Liver (tissue), 9 donors: Measurements from ENCODE around the gene SGTB. TPM values are rescaled to one million over a fixed set of nuclear protein-coding genes. Genes with fewer than 3 reads are reported as not detected.

ENCODE experiments used
- DNase-seq: peaks from one replicate; pipeline ENCODE4 v3.0.0-alpha.2; 2017; ENCODE audit warnings: low spot score
- H3K27ac ChIP-seq, 2 donors: one replicate each; pipeline ENCODE4 v1.7.0; 2013; ENCODE audit warnings: inconsistent platforms in 2 of 2, low read length in 2 of 2, control low read depth in 1 of 2, low read depth in 1 of 2, mild to moderate bottlenecking in 1 of 2
- H3K27me3 ChIP-seq, 4 donors: one replicate each; pipeline versions ENCODE4 v1.6.1 to v1.7.0; 2013; ENCODE audit warnings: low read length in 3 of 4, inconsistent platforms in 1 of 4, mild to moderate bottlenecking in 1 of 4, moderate library complexity in 1 of 4; ENCODE audit not compliant: control insufficient read depth in 4 of 4, insufficient read depth in 4 of 4
- H3K36me3 ChIP-seq, 4 donors: one replicate each; pipeline versions ENCODE4 v1.6.1 to v1.7.0; 2013; ENCODE audit warnings: low read length in 3 of 4, mild to moderate bottlenecking in 3 of 4, low read depth in 1 of 4, moderate library complexity in 1 of 4; ENCODE audit not compliant: control insufficient read depth in 4 of 4, insufficient read depth in 3 of 4
- H3K4me1 ChIP-seq, 4 donors: one replicate each; pipeline versions ENCODE4 v1.6.1 to v1.7.0; 2013; ENCODE audit warnings: low read length in 3 of 4, mild to moderate bottlenecking in 3 of 4, moderate library complexity in 1 of 4; ENCODE audit not compliant: control insufficient read depth in 4 of 4, insufficient read depth in 4 of 4
- H3K4me3 ChIP-seq, 3 donors: one replicate each; pipeline versions ENCODE4 v1.6.1 to v1.7.0; 2013; ENCODE audit warnings: low read length in 3 of 3, control low read depth in 1 of 3, low read depth in 1 of 3, mild to moderate bottlenecking in 1 of 3
- H3K9ac ChIP-seq, 2 donors: one replicate each; pipeline ENCODE4 v1.7.0; 2013; ENCODE audit warnings: low read length in 2 of 2, mild to moderate bottlenecking in 2 of 2, moderate library complexity in 2 of 2, control low read depth in 1 of 2, low read depth in 1 of 2
- H3K9me3 ChIP-seq, 4 donors: one replicate each; pipeline versions ENCODE4 v1.6.1 to v1.7.0; 2013; ENCODE audit warnings: low read length in 3 of 4; ENCODE audit not compliant: control insufficient read depth in 4 of 4
- ATF3 ChIP-seq: IDR thresholded peaks from 2 replicates; pipeline ENCODE4 v1.6.1; 2016; ENCODE audit warnings: antibody characterized with exemption
- CTCF ChIP-seq: fragments of 150-350 bp; IDR thresholded peaks from 2 replicates; pipeline ENCODE4 v1.5.1; 2017; ENCODE audit warnings: improper control_type of control experiment, low read depth, low read length; ENCODE audit not compliant: missing input control
- EGR1 ChIP-seq, 2 donors: IDR thresholded peaks; 2 replicates each; pipeline ENCODE4 v1.6.1; 2016 to 2018; ENCODE audit warnings: antibody characterized with exemption in 2 of 2, low read depth in 2 of 2
- FOXA1 ChIP-seq: IDR thresholded peaks from 2 replicates; pipeline ENCODE4 v1.6.1; 2016; ENCODE audit warnings: antibody characterized with exemption
- FOXA2 ChIP-seq: IDR thresholded peaks from 2 replicates; pipeline ENCODE4 v1.6.1; 2016; ENCODE audit warnings: antibody characterized with exemption
- GABPA ChIP-seq, 2 donors: IDR thresholded peaks in 1 of 2; conservative IDR thresholded peaks in 1 of 2; 2 replicates each; pipeline ENCODE4 v1.6.1; 2016; ENCODE audit warnings: antibody characterized with exemption in 2 of 2, mild to moderate bottlenecking in 1 of 2, moderate library complexity in 1 of 2
- HNF4A ChIP-seq, 2 donors: conservative IDR thresholded peaks; 2 replicates each; pipeline ENCODE4 v1.6.1; 2016; ENCODE audit warnings: antibody characterized with exemption in 2 of 2, mild to moderate bottlenecking in 2 of 2
- HNF4G ChIP-seq: IDR thresholded peaks from 2 replicates; pipeline ENCODE4 v1.6.1; 2016; ENCODE audit warnings: antibody characterized with exemption
- JUND ChIP-seq, 2 donors: IDR thresholded peaks; 2 replicates each; pipeline ENCODE4 v1.6.1; 2016; ENCODE audit warnings: antibody characterized with exemption in 2 of 2
- MAX ChIP-seq: IDR thresholded peaks from 2 replicates; pipeline ENCODE4 v1.6.1; 2016; ENCODE audit warnings: antibody characterized with exemption
- NR2F2 ChIP-seq: IDR thresholded peaks from 2 replicates; pipeline ENCODE4 v1.6.1; 2016; ENCODE audit warnings: antibody characterized with exemption
- RAD21 ChIP-seq, 2 donors: IDR thresholded peaks; 2 replicates each; pipeline ENCODE4 v1.6.1; 2016; ENCODE audit warnings: antibody characterized with exemption in 2 of 2, mild to moderate bottlenecking in 2 of 2
- REST ChIP-seq: IDR thresholded peaks from 2 replicates; pipeline ENCODE4 v1.6.1; 2016; ENCODE audit warnings: antibody characterized with exemption, mild to moderate bottlenecking
- RXRA ChIP-seq, 2 donors: IDR thresholded peaks; 2 replicates each; pipeline ENCODE4 v1.6.1; 2017 to 2018; ENCODE audit warnings: antibody characterized with exemption in 2 of 2, mild to moderate bottlenecking in 1 of 2
- SP1 ChIP-seq: IDR thresholded peaks from 2 replicates; pipeline ENCODE4 v1.6.1; 2018; ENCODE audit warnings: antibody characterized with exemption, mild to moderate bottlenecking
- TAF1 ChIP-seq: conservative IDR thresholded peaks from 2 replicates; pipeline ENCODE4 v1.6.1; 2016; ENCODE audit warnings: antibody characterized with exemption, mild to moderate bottlenecking
- YY1 ChIP-seq: IDR thresholded peaks from 2 replicates; pipeline ENCODE4 v1.6.1; 2016; ENCODE audit warnings: antibody characterized with exemption, mild to moderate bottlenecking
- ZBTB33 ChIP-seq: IDR thresholded peaks from 2 replicates; pipeline ENCODE4 v1.6.1; 2016; ENCODE audit warnings: antibody characterized with exemption
- WGBS: extraction: QIAGEN DNeasy Blood & Tissue Kit; methylation state at CpG from one replicate; pipeline ENCODE4 v1.1.7; 2013; 5-methylcytosine and 5-hydroxymethylcytosine counted together
- polyA plus RNA-seq, 2 donors: library from polyadenylated mRNA; stranded (reverse) in 1 of 2; unstranded in 1 of 2; fragments of 200-250 nt in 1 of 2; fragments of >200 nt in 1 of 2; fragmentation: Nextera tagmentation in 1 of 2; extraction: Ambion mirVana in 1 of 2; gene quantifications; one replicate each; pipeline versions ENCODE4 v1.2.1 to v1.2.3, GENCODE V29; 2013 to 2015
- total RNA-seq, 2 donors: library from RNA; depleted of rRNA; stranded (reverse); fragments of >200 nt; gene quantifications; one replicate each; pipeline ENCODE4 v1.2.3, GENCODE V29; 2014
- donor health status: healthy.
- donor health status: healthy.
- donor health status: healthy.
- donor health status: healthy.
- donor health status: healthy.

Gene SGTB
- total and polyA plus RNA-seq, 4 donors: 0.79 to 3.2 (median 1.9) TPM

GRCh38 chr5:65765582-65765981 lies 43.7 kb upstream of the SGTB start:
- Histone ChIP-seq H3K27me3 (no peaks in the 10 kb centered on the region), H3K27ac (no peak overlapping the region), H3K9me3 (no peaks in the 10 kb centered on the region), H3K4me3 (no peak overlapping the region), H3K36me3 (peaks cover 0 to 2% (median 0%) of the 10 kb centered on the region in 4 donors), H3K9ac (no peak overlapping the region), H3K4me1 (peaks cover 0 to 8% (median 4%) of the 10 kb centered on the region in 4 donors)
- DNase-seq: no peak
- TF ChIP-seq RXRA (IDR thresholded peaks at IDR 0.05) (no peak), GABPA (IDR thresholded peaks at IDR 0.05 in 1 of 2, conservative IDR thresholded peaks at IDR 0.05 in 1 of 2) (no peak), TAF1 (no peak), HNF4G (no peak), REST (no peak), CTCF (no peak), MAX (no peak), NR2F2 (no peak), ATF3 (no peak), FOXA2 (no peak)
- WGBS: 100% methylated on average over 1 of the region's 1 CpG

- no peak overlapping the region for H3K27ac ChIP-seq
- WGBS: 97% methylated on average over 1 of the region's 1 CpG
- H3K4me3 ChIP-seq: no peak overlapping the region
- no peak overlapping the region for H3K9ac ChIP-seq
- H3K27me3 ChIP-seq: no peaks in the 10 kb centered on the region
- H3K36me3 ChIP-seq: peaks cover 0 to 2% (median 0%) of the 10 kb centered on the region in 4 donors
- peaks cover 0 to 3% (median 0%) of the 10 kb centered on the region in 4 donors for H3K4me1 ChIP-seq
- DNase-seq: no peak
- H3K9me3 ChIP-seq: no peaks in the 10 kb centered on the region
- TF ChIP-seq TAF1 (no peak), ZBTB33 (no peak), SP1 (no peak), NR2F2 (no peak), RAD21 (IDR thresholded peaks at IDR 0.05) (no peak), FOXA2 (no peak), RXRA (IDR thresholded peaks at IDR 0.05) (no peak), JUND (IDR thresholded peaks at IDR 0.05) (no peak), GABPA (IDR thresholded peaks at IDR 0.05 in 1 of 2, conservative IDR thresholded peaks at IDR 0.05 in 1 of 2) (no peak), FOXA1 (no peak), CTCF (no peak), YY1 (no peak), HNF4A (conservative IDR thresholded peaks at IDR 0.05) (no peak), ATF3 (no peak), EGR1 (IDR thresholded peaks at IDR 0.05; ENCODE audit: low read depth in 2 of 2) (no peak), HNF4G (no peak), MAX (no peak)
These were observed 40.3 kb upstream of the SGTB start for GRCh38 chr5:65762234-65762633.
